Stimulated activated CD4-positive, alpha-beta T cell treated with anti-CD3 and anti-CD28 coated beads, Interleukin-1b, Interleukin-23, amount 100 ng/mL, for 1 hour (primary cell): ENCODE data around the gene ABCB6.
"Not testable (repeated sequence)": the region's sequence is repeated elsewhere in the genome, so short reads cannot be mapped to it uniquely, and the experiment has no call there.

Experiments used
- DNase-seq, 2 donors: peaks; one replicate each; pipeline ENCODE4 v3.0.0-alpha.2; 2020; ENCODE audit warnings: low read depth in 2 of 2

The ABCB6 gene

DNA sequence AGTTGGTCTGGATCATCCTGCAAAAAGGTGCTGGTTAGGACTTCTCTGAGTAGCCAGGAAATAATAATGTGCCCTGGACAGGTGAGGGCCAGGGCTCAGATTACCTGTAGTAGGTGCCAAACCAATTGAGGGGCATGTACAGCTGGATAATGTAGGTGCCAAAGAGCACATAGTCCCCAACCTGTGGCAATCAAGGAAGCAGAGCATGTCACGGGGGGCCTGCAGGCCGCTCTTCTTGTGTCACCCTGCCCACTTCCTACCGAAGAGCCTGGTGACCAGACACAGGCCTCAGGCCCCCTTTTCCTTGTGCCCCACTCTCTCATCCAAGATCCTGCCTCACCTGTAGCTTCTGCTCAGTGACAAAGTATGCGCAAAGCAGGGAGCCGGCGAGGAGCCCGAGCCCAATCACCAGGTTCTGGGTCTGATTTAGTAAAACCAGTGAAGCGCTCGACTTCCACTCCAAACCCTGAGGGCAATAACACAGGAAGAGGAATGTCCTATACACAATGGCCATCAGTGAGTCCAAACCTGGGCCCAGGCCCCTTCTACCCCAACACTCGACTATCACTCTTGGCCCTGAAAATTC, 5.2 kb downstream of the ABCB6 start:
- DNase-seq = no peak

DNA sequence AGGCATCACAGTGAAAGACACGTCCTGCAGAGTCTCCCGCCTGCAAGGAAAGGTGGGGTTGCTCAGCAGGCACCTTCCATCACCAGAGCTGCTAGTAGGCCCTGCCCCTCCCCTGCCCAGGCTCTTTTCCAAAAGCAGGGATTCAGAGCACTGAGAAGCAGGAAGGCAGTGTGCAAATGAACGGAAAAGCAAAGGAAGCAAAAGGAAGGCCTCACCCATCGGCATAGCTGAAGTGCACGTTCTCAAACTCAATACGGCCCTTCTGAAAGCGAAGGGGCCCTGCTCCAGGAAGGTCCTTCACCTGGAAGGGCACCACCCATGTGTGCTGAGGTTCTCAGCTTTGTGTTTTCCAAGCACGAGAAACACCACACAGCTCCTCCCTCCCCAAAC, 5.7 kb downstream of the ABCB6 start:
- no peak for DNase-seq

DNA sequence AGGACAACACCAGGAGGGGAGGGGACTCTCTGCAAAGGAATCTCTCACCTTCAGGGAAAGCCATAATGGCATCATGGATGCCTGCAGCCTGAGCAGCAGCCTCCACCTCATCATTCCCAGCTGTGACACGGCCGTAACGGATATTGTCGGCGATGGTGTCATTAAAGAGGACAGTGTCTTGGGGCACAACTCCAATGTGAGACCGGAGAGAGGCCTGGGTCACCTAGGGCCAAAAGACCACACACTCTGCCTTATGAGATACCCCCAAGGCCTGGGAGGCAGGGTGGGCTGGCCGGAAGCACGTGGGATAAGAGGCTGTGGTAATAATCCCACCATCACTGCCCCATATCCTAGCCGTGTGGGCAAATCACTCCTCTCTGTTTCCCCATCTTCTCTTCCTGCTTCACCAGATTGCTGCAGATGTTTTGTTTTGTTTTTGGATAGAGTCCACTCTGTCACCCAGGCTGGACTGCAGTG, 7.8 kb downstream of the ABCB6 start:
- DNase-seq = no peak

DNA sequence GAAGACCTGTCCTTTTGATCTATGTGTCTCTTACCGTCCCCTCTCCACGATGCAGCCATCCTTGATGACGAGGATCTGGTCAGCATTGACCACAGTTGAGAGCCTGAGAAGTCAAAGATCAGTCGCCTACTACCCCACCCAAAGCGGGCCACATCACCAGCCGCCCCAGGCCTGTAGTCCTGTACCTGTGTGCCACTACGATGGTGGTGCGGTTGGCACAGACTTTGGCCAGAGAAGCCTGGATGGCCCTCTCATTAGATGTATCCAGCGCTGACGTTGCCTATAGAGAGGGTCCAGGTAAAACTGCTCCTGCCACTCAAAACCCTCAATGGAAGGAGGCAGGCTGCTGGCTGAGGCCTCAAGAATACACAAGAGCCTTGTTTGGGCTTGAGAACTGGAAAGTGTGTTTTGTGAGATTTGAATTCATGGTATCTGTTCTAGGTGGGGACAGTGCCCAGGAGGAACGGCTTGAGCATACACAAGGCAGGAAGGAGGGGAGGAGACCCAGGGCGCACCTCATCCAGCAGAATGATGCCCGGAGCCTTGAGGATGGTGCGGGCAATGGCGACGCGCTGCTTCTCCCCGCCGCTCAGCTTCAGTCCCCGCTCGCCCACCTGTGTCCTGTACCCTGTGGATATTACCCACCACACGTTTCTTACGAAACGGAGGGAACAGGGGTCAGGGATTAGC, 8.4 kb downstream of the ABCB6 start:
- DNase-seq = no peak

DNA sequence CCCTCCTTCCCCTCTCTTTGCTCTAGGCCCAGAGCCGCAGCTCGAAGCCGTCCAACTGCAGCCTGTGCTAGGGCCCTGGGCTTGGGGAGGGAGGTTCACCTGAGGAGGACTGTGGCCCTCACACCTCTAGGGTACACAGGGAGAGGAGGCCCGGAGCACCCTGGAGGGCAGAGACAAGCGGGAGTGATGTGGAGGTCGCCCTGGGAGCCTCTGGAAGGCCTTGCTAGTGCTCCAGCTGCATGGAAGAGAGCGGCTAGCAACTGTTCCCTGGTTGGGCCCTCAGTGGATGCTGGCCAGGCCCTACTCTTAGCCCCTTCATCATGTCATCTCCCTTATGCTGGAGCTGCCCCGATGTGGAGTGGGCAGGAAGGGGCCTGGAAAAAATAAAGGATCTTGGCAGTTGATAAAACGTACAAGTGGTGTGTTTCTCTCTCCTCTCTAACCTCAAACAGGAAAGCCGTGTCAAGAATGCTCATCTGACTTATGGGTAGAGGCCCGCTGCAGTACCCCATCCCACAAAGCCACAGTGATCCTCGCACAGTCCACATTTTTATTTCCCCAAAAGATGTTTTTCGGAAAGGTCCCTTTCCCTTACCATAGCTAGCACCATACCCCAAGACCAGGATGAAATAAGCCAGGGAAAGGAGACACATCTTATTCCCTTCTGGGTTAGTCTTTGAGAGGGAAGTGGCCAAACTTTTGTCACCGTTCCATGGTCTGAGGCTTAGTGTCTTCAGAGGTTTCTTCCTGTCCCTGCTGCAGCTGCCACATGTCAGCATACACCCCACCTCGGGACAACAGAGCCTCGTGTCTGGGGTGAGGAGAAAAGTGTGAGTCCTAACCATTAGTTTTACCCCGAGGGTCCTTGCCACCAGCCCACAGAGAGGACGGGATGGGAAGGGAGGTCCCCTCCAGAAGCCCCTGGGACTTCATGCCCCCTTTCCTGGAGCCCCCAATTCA, 9.2 kb downstream of the ABCB6 start:
- DNase-seq = no peak

DNA sequence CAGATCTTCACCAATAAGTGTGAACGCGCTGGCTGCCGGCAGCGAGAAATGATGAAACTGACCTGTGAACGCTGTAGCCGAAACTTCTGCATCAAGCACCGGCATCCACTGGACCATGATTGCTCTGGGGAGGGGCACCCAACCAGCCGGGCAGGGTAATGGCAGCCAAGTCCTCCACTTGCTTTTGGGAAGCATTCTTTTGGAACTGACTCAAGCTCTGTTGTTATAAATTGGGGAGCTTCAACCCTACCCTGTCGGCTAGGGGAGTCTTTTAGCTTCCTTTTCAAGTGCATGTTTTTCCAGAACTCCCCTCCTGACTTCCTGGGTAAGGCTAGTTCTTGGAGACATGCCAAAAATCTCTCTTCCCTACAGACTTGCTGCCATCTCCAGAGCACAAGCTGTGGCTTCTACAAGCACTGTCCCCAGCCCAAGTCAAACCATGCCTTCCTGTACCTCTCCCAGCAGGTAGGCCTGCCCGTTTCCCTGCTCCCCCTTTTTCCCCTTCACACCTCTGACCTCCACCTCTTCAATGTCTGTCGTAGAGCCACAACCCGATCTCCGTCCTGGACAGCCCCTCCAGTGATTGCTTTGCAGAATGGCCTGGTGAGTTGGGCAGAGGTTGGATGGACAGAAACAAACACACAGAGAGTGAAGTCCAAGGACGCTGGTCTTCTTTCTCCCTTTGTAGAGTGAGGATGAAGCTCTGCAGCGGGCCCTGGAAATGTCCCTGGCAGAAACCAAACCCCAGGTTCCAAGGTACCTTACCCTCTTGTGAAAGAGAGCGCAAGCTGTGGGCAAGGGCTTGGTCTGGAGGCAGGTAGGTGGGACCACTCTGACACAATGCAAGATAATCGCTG, 10.6 kb downstream of the ABCB6 start:
- no peak for DNase-seq

DNA sequence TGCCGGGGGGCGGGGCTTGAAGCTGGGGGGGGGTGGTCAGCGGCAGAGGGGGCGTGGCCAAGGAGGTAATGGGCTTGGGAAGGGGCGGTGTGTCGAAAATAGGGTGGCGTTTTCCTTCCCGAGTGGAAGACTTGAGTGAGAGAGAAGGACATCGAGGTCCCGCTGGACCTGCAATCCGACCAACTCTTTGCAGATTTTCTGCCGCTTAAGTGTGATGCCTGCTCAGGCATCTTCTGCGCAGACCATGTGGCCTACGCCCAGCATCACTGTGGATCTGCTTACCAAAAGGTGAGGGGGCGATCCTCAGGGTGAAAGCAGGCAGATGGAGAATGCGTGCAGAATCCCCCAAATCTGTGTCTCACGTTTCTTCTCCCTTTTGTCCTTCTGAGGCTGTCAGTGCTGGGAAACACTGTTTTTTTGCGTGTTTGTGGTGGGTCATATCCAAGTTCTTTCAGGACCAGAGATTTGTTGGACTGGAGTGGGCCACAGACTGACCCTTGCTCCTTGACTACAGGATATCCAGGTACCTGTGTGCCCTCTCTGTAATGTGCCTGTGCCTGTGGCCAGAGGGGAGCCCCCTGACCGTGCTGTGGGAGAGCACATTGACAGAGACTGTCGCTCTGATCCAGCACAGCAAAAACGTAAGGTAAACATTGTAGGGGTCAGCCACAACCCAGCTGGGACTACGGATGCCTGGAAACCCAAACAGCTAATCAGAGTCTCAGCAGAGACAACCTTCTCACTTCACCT, 11.4 kb downstream of the ABCB6 start:
- no peak for DNase-seq

DNA sequence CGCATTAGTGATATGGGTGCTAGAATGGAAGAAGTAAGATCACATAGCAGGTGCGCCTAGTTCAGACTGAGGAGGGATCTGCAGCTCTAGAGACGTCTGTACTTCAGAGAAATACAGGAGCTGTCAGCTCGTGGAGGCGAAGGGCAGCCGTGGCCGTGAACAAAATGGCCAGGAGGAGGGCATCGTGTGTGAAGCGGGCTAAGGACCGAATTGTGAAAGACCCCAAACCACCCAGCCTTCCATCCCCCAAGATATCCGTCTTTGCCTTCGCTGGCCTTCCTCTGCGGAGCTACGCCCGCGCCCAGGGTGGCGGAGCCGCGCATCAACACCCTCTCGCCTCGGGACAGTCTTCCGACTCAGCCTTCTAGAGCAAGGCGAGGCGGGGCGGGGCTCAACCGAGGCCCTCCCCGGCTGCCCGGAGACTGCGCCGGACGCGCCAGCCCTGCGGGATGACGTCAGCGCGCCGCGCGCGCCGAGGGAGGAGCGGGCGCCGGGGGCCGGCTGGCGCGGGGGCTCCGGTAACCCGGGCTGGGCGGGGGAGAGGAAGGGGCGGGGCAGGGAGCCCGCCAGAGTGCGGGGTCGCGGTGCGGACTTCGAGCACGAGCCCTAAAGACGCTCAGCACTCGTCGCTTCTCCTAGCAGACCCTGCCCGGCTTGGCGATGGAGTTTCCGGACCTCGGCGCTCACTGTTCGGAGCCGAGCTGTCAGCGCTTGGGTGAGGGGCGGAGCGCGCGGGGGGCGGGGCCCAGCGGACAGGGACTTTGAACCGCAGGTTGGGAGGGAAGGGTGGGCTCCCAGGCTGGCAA, 12.2 kb downstream of the ABCB6 start, which contains the start of gene ZFAND2B:
TSS of gene ZFAND2B (plus strand) at position 455 of the 806 bp plus-strand sequence. CDS start at position 661, 206 bp downstream.
- peak; percentile 86 to 90 for DNase-seq

DNA sequence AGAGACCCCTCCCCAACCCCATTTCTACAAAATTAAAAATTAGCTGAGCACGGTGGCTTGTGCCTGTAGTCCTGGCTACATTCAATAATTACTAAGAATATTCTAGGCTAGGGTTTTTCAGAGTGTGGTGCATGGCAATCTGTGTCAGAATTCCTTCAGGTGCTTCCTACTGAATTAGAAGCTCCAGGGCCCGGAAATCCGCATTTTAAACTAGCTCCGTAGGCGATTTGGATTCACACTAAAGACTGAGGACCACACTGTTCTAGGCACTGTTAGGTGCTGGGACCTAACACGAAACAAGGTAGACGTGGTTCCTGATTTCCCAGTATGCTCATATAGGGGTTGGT, 12.8 kb downstream of the ABCB6 start:
- no peak for DNase-seq

DNA sequence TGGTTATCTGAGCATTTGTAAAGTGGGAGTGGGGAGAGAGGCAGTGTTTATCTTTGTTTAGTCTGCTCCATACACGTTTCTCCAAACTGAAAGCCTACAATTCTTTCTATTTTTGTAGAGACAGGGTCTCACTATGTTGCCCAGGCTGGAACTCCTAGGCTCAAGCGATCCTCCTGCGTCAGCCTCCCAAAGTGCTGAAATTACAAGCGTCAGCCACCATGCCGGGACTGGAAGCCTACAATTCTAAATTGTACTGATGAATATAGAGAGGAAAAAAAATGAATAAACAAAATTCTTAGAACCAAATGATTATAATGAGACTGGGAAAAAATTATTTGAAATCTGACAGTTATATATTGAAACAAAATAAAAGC, 13.6 kb downstream of the ABCB6 start:
- DNase-seq = no peak

DNA sequence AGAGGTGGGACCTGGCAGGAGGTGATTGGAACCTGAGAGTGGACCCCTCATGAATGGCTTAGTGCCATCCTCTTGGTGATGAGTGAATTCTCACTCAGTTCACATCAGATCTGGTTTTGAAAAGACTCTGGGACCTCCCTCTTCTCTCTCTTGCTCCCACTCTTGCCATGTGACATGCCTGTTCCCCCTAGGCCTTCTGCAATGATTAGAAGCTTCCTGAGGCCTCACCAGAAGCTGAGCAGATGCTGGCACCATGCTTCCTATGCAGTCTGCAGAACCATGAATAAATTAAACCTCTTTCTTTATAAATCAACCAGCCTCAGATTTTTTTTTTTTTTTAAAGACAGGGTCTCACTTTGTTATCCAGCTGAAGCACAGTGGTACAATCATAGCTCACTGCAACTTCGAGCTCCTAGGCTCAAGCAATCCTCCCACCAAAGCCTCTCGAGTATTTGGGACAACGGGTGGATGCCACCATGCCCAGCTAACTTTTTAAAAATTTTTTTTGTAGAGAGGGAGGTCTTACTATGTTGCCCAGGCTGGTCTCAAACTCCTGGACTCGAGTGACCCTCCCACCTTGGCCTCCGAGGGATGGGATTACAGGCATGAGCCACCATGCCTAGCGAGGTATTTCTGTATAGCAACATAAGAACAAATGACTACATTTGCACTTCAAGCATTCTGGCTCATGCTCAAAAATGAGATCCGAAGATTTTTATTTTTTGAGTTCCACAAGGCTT, 14.2 kb downstream of the ABCB6 start:
- DNase-seq = no peak

DNA sequence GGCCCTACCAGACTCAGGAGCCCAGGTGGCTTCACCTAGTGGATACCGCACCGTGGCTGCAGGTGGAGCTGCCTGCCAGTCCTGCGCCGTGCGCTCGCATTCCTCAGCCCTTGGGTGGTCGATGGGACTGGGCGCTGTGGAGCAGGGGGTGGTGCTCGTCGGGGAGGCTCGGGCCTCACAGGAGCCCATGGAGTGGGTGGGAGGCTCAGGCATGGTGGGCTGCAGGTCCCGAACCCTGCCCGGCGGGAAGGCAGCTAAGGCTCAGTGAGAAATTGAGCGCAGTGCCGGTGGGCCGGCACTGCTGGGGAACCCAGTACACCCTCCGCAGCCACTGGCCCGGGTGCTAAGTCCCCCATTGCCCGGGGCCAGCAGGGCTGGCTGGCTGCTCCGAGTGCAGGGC, 17.4 kb downstream of the ABCB6 start:
- DNase-seq = not testable (repeated sequence)

DNA sequence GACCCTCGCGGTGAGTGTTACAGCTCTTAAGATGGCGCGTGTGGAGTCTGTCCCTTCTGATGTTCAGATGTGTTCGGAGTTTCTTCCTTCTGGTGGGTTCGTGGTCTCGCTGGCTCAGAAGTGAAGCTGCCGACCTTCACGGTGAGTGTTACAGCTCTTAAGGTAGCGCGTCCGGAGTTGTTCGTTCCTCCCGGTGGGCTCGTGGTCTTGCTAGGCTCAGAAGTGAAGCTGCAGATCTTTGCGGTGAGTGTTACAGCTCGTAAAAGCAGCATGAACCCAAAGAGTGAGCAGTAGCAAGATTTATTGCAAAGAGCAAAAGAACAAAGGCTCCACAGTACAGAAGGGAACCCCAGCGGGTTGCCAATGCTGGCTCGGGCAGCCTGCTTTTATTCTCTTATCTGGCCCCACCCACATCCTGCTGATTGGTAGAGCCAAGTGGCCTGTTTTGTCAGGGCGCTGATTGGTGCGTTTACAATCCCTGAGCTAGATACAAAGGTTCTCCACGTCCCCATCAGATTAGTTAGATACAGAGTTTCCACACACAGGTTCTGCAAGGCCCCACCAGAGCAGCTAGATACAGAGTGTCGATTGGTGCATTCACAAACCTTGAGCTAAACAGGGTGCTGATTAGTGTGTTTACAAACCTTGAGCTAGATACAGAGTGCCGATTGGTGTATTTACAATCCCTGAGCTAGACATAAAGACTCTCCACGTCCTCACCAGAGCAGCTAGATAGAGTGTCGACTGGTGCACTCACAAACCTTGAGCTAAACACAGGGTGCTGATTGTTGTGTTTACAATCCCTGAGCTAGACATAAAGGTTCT, 18.0 kb downstream of the ABCB6 start:
- DNase-seq = not testable (repeated sequence)

DNA sequence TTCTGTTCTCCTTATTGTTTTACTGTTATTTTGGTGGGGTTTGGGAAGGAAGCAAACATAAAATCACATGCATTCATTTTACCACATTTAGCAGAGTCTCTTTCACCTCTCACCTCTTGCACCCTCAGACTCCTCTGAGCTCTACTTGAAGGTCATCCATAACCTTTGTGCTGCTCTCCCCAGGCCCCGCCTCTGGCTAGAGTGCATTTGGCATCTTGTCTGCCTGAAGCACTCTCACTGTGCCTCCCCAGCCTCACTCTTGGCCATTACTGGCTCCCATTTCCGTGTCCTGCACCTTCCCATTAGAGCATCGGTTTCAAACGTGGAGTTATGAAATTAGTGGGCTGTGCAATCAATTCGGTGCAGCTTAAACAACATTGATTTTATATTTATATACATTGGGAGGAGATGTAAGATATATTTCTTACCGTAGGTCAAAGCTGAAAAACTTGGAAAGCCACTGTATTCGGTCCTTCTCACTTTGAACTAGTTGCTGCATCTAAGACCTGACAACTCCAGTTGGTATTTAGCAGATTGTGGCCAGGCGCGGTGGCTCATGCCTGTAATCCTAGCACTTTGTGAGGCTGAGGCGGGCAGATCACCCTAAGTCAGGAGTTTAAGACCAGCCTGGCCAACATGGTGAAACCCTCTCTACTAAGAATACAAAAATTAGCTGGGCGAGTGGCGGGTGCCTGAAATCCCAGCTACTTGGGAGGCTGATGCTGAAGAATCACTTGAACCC, 19.1 kb downstream of the ABCB6 start:
- no peak for DNase-seq

DNA sequence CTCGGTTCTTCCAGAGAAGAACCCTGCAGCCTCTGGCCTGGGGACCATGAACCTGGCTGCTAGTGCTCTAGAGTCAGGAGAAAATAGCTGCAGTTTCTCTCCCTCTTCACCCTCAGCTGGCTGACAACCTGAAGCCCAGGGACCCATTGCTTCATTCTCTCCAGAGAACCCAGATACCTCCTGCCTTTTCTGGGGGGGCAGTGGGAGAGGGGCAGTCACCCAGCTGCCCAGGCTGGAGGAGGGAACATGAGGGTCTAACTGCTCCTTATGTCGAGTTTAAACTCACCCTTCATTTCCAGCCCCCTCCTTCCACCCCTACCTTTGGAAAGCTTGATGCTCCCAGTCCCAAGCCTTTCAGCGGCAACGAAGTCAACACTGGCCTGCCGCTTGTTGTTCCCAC, 19.8 kb downstream of the ABCB6 start:
- DNase-seq = no peak

DNA sequence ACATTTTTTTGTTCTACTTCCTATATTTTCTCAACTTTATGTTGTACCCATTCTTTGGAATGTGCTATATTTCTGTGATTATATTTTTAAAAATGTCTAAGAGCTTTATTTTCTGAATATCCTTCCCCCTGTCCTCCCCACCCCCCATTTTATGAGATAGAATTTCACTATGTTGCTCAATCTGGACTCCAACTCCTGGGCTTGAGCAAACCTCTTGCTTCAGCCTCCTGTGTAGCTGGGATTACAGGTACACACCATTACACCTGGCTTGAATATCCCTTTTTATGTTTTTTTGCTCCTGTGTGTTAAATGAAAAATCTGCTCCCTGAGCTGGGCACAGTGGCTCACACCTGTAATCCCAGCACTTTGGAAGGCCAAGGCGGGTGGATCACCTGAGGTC, 21.4 kb downstream of the ABCB6 start:
- DNase-seq = no peak

DNA sequence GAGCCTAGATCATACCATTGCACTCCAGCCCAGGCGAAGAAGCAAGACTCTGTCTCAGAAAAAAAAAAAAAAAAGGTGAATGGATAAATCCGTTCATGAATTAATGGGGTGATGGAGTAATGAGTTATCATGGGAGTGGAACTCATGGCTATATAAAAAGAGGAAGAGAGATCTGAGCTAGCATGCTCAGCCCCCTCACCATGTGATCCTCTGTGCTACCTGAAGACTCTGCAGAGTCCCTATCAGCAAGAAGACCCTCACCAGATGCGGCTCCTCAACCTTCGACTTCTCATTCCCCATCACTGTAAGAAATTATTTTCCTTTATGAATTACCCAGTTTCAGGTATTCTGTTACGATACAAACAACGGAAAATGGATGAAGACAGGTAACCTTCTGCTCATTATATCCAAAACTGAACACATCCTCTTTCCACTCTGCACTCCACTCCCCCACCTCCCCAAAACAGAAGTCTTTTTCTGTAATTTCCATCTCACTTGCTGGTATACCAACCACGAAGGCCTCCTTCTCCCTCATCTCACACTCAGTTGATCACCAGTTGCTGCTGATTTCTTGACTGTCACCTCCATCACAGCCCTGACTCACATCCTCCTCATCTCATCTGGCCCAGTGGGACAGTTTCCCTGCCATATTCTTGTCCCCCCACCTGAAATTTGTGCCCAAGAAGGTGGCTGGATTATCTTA, 31.9 kb downstream of the ABCB6 start:
- no peak for DNase-seq
